Measurements from ENCODE around the gene CHURC1. TPM values are rescaled to one million over a fixed set of nuclear protein-coding genes. Genes with fewer than 3 reads are reported as not detected.
A peak's percentile ranks its signal among the peaks of the same experiment; 100 is the strongest.

CHURC1 gene
- total and polyA plus RNA-seq, 3 donors from 2014 or later, result 53.5 to 62.8 (median 55.7) TPM

DNA sequence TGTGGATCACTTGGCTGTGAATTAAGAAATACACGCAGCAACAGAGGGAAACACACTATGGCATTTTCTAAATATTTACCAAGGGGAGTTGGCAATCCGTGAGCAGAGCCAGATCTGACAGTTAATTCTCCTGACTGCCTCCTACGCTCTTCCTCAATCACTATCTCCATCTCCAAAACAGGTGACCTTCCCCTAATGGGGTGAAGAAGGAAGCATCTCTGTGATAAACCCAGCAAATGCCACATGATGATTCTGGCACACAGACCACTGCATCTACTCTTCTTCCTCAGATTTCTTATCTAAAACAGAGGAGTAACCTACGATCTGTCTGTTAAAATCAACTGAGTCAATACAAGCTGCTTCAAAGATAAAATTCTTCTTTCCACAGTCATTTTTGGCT lies 38.9 kb upstream of the CHURC1 start:
- intact Hi-C loops (cut with DNase I; ENCODE audit: low total_unique reads), result no loop called here
- 72 to 74% methylated on average over 4 of the region's 4 CpGs for WGBS, 2 donors
- Histone ChIP-seq H3K4me3 (no peak overlapping the region), H3K9me3 (no peaks in the 10 kb centered on the region), H3K36me3 (ENCODE audit: low read depth, missing control alignments) (no peaks in the 10 kb centered on the region), H3K4me1 (no peaks in the 10 kb centered on the region), H3K27me3 (no peaks in the 10 kb centered on the region), H3K27ac (no peak overlapping the region)
- no peak for DNase-seq
- TF ChIP-seq, protein P1, sequence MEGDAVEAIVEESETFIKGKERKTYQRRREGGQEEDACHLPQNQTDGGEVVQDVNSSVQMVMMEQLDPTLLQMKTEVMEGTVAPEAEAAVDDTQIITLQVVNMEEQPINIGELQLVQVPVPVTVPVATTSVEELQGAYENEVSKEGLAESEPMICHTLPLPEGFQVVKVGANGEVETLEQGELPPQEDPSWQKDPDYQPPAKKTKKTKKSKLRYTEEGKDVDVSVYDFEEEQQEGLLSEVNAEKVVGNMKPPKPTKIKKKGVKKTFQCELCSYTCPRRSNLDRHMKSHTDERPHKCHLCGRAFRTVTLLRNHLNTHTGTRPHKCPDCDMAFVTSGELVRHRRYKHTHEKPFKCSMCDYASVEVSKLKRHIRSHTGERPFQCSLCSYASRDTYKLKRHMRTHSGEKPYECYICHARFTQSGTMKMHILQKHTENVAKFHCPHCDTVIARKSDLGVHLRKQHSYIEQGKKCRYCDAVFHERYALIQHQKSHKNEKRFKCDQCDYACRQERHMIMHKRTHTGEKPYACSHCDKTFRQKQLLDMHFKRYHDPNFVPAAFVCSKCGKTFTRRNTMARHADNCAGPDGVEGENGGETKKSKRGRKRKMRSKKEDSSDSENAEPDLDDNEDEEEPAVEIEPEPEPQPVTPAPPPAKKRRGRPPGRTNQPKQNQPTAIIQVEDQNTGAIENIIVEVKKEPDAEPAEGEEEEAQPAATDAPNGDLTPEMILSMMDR (IDR thresholded peaks at IDR 0.05), result no peak
- TF ChIP-seq POLR2A (IDR thresholded peaks at IDR 0.05), result no peak

DNA sequence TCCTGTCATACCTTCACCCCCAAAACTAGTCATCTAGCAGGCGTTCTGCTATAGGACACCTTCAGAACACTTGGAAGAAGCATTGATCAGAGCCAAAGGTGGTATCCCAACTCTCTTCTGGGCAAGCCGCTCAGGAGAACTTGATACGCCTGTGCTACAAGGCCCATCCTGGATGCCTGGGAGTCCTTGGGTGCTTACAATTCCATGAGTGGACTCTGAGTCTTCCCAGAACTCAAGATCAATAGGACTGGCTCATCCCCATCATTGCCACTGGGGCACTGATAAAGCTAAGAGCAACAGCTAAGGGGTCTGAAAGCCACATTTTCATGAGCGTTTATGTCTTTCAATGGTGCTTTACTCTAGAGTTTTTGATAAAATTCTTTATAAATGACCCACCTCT lies 36.4 kb upstream of the CHURC1 start:
- WGBS, 2 donors, result 89 to 92% methylated on average over 4 of the region's 4 CpGs
- no peak for DNase-seq
- TF ChIP-seq POLR2A (IDR thresholded peaks at IDR 0.05), result no peak
- TF ChIP-seq, protein P1 (IDR thresholded peaks at IDR 0.05), result no peak
- Histone ChIP-seq H3K36me3 (ENCODE audit: low read depth, missing control alignments) (no peaks in the 10 kb centered on the region), H3K4me3 (no peak overlapping the region), H3K4me1 (no peaks in the 10 kb centered on the region), H3K27me3 (no peaks in the 10 kb centered on the region), H3K27ac (no peak overlapping the region), H3K9me3 (no peaks in the 10 kb centered on the region)
- intact Hi-C loops (cut with DNase I; ENCODE audit: low total_unique reads), result no loop called here

- Histone ChIP-seq H3K27me3 (no peaks in the 10 kb centered on the region), H3K36me3 (ENCODE audit: low read depth, missing control alignments) (no peaks in the 10 kb centered on the region), H3K4me1 (no peaks in the 10 kb centered on the region), H3K27ac (no peak overlapping the region), H3K4me3 (peak overlapping the region; percentile 49 to 67), H3K9me3 (no peaks in the 10 kb centered on the region)
- no peak for TF ChIP-seq POLR2A (IDR thresholded peaks at IDR 0.05)
- TF ChIP-seq, protein P1 (IDR thresholded peaks at IDR 0.05), result no peak
- DNase-seq, result no peak
- WGBS, 2 donors, result 10 to 37% methylated on average over 9 to 39 of the region's 43 CpGs
- intact Hi-C loops (cut with DNase I; ENCODE audit: low total_unique reads), result no loop called here
These were observed 35.2 kb upstream of the CHURC1 start for GRCh38 chr14:64878837-64879634.

- peak; percentile 65 for DNase-seq
- no peaks in the 10 kb centered on the region for H3K27me3 ChIP-seq
- no peak for TF ChIP-seq POLR2A (IDR thresholded peaks at IDR 0.05)
- TF ChIP-seq, protein P1 (IDR thresholded peaks at IDR 0.05), result no peak
- WGBS, 2 donors, result 0% methylated on average over 19 of the region's 61 CpGs; no CpG with 5 or more reads in 1 of the 2 donors
- peak within 1 kb of the TSS; percentile 49 to 67 for H3K4me3 ChIP-seq
- H3K36me3 ChIP-seq (ENCODE audit: low read depth, missing control alignments), result no peaks in the 10 kb centered on the region
- no peak within 1 kb of the TSS for H3K27ac ChIP-seq
- intact Hi-C loops (cut with DNase I; ENCODE audit: low total_unique reads), result no loop called here
- no peaks in the 10 kb centered on the region for H3K4me1 ChIP-seq
- no peaks in the 10 kb centered on the region for H3K9me3 ChIP-seq
These were observed 34.5 kb upstream of the CHURC1 start, which contains the start of gene SPTB for GRCh38 chr14:64879635-64880220. Gene SPTB (minus strand): TSS chr14:64879907. CDS start chr14:64823094, 56,813 bp downstream.

All from testis (tissue), 3 donors.